Measurements from ENCODE around the gene ADAM30.

Gene ADAM30

GRCh38 chr1:119878171-119878570 lies 18.1 kb downstream of the ADAM30 start:
- TF ChIP-seq POLR2A (IDR thresholded peaks at IDR 0.05; ENCODE audit: low read length) (no peak), GATA1 (IDR thresholded peaks at IDR 0.05; ENCODE audit: low read depth, low read length) (no peak)
- peak in 1 of 2 experiments; percentile 3 for DNase-seq

- DNase-seq, result peak; percentile 84 to 96
Observed at GRCh38 chr1:119874186-119874585, 22.1 kb downstream of the ADAM30 start.

GRCh38 chr1:119873135-119874015 lies 22.9 kb downstream of the ADAM30 start:
- TF ChIP-seq GATA1 (IDR thresholded peaks at IDR 0.05; ENCODE audit: low read depth, low read length) (no peak), POLR2A (IDR thresholded peaks at IDR 0.05; ENCODE audit: low read length) (no peak)
- DNase-seq, result peak; percentile 51 to 57

More at GRCh38 chr1:119874186-119874585, 22.1 kb downstream of the ADAM30 start:
- peak; percentile 52 for TF ChIP-seq GATA1 (IDR thresholded peaks at IDR 0.05; ENCODE audit: low read depth, low read length)
- no peak for TF ChIP-seq POLR2A (IDR thresholded peaks at IDR 0.05; ENCODE audit: low read length)

- peak in 1 of 2 experiments; percentile 17 for DNase-seq
Observed at GRCh38 chr1:119871881-119872280, 24.4 kb downstream of the ADAM30 start.

GRCh38 chr1:119870917-119871596 lies 25.3 kb downstream of the ADAM30 start:
- TF ChIP-seq POLR2A (IDR thresholded peaks at IDR 0.05; ENCODE audit: low read length) (no peak), GATA1 (IDR thresholded peaks at IDR 0.05; ENCODE audit: low read depth, low read length) (no peak)
- DNase-seq, result peak; percentile 81 to 88

More at GRCh38 chr1:119871881-119872280, 24.4 kb downstream of the ADAM30 start:
- TF ChIP-seq POLR2A (IDR thresholded peaks at IDR 0.05; ENCODE audit: low read length) (no peak), GATA1 (IDR thresholded peaks at IDR 0.05; ENCODE audit: low read depth, low read length) (no peak)

GRCh38 chr1:119869995-119870394 lies 26.3 kb downstream of the ADAM30 start:
- no peak for DNase-seq
- no peak for TF ChIP-seq POLR2A (IDR thresholded peaks at IDR 0.05; ENCODE audit: low read length)
- no peak for TF ChIP-seq GATA1 (IDR thresholded peaks at IDR 0.05; ENCODE audit: low read depth, low read length)

GRCh38 chr1:119868176-119868575 lies 28.1 kb downstream of the ADAM30 start:
- TF ChIP-seq GATA1 (IDR thresholded peaks at IDR 0.05; ENCODE audit: low read depth, low read length) (no peak), POLR2A (IDR thresholded peaks at IDR 0.05; ENCODE audit: low read length) (no peak)
- no peak for DNase-seq

- DNase-seq, result peak in 1 of 2 experiments; percentile 4
- TF ChIP-seq POLR2A (IDR thresholded peaks at IDR 0.05; ENCODE audit: low read length), result no peak
- TF ChIP-seq GATA1 (IDR thresholded peaks at IDR 0.05; ENCODE audit: low read depth, low read length), result no peak
Observed at GRCh38 chr1:119866451-119866850, 29.9 kb downstream of the ADAM30 start.

GRCh38 chr1:119865627-119866026 lies 30.7 kb downstream of the ADAM30 start:
- DNase-seq, result no peak
- no peak for TF ChIP-seq GATA1 (IDR thresholded peaks at IDR 0.05; ENCODE audit: low read depth, low read length)
- TF ChIP-seq POLR2A (IDR thresholded peaks at IDR 0.05; ENCODE audit: low read length), result no peak

GRCh38 chr1:119862276-119862675 lies 34.0 kb downstream of the ADAM30 start:
- no peak for DNase-seq
- TF ChIP-seq GATA1 (IDR thresholded peaks at IDR 0.05; ENCODE audit: low read depth, low read length), result no peak

- TF ChIP-seq POLR2A (IDR thresholded peaks at IDR 0.05; ENCODE audit: low read length), result no peak
- no peak for TF ChIP-seq GATA1 (IDR thresholded peaks at IDR 0.05; ENCODE audit: low read depth, low read length)
- no peak for DNase-seq
Observed at GRCh38 chr1:119861547-119861946, 34.8 kb downstream of the ADAM30 start.

- no peak for TF ChIP-seq GATA1 (IDR thresholded peaks at IDR 0.05; ENCODE audit: low read depth, low read length)
- DNase-seq, result peak; percentile 82 to 85
Observed at GRCh38 chr1:119859647-119860046, 36.7 kb downstream of the ADAM30 start.

- DNase-seq, result peak in 1 of 2 experiments; percentile 46
Observed at GRCh38 chr1:119858556-119859214, 37.6 kb downstream of the ADAM30 start.

- TF ChIP-seq GATA1 (IDR thresholded peaks at IDR 0.05; ENCODE audit: low read depth, low read length) (no peak), POLR2A (IDR thresholded peaks at IDR 0.05; ENCODE audit: low read length) (no peak)
Observed at GRCh38 chr1:119858126-119858525, 38.2 kb downstream of the ADAM30 start.

More at GRCh38 chr1:119858126-119858525, 38.2 kb downstream of the ADAM30 start:
- no peak for DNase-seq

Data from erythroblast (primary cell).